GM12891 (cell line): ENCODE measurements around the gene RBMS2.

Source experiments
- DNase-seq: peaks from one replicate; pipeline ENCODE4 v3.0.0; 2011; ENCODE audit warnings: low spot score; ENCODE audit not compliant: insufficient read length
- FAIRE-seq: peaks from 2 replicates; lab custom pipeline; 2011; peaks lifted over from hg19 to GRCh38; lab: Jason Lieb, UNC
- PAX5 ChIP-seq: IDR thresholded peaks from 2 replicates; pipeline ENCODE4 v1.6.1; 2011; ENCODE audit warnings: low read length, moderate library complexity, mild to moderate bottlenecking; ENCODE audit not compliant: insufficient read depth, severe bottlenecking
- POLR2A ChIP-seq: IDR thresholded peaks from 2 replicates; pipeline ENCODE4 v1.6.1; 2011; ENCODE audit warnings: low read depth, low read length, control low read depth
- POLR2AphosphoS5 ChIP-seq: IDR thresholded peaks from 2 replicates; pipeline ENCODE4 v1.6.1; 2011; ENCODE audit warnings: low read depth, low read length, control low read depth
- POU2F2 ChIP-seq: IDR thresholded peaks from 2 replicates; pipeline ENCODE4 v1.6.1; 2011; ENCODE audit warnings: low read depth, mild to moderate bottlenecking, control low read depth, low read length, moderate library complexity
- SPI1 ChIP-seq: IDR thresholded peaks from 2 replicates; pipeline ENCODE4 v1.6.1; 2011; ENCODE audit warnings: low read depth, low read length, control low read depth
- TAF1 ChIP-seq: IDR thresholded peaks from 2 replicates; pipeline ENCODE4 v1.6.1; 2011; ENCODE audit warnings: low read depth, low read length, control low read depth

Gene RBMS2

GRCh38 chr12:56518570-56518969 is 3.0 kb upstream of the RBMS2 start:
- no peak for TF ChIP-seq TAF1
- TF ChIP-seq POLR2A, result no peak
- TF ChIP-seq POLR2AphosphoS5, result no peak
- no peak for DNase-seq
- FAIRE-seq, result no peak

- no peak for FAIRE-seq
- TF ChIP-seq TAF1 (no peak), POLR2AphosphoS5 (no peak), POLR2A (no peak), PAX5 (no peak), POU2F2 (no peak), SPI1 (no peak)
- no peak for DNase-seq
Measured at GRCh38 chr12:56520048-56520447, 1.6 kb upstream of the RBMS2 start.

- TF ChIP-seq TAF1, result no peak
- no peak for TF ChIP-seq POLR2A
- no peak for TF ChIP-seq PAX5
- TF ChIP-seq POU2F2, result no peak
- FAIRE-seq, result no peak
- no peak for DNase-seq
Measured at GRCh38 chr12:56520506-56520905, 1.1 kb upstream of the RBMS2 start.

GRCh38 chr12:56521209-56521589 is 421 bp upstream of the RBMS2 start:
- FAIRE-seq (no peak), DNase-seq (no peak)
- TF ChIP-seq SPI1, result no peak
- no peak for TF ChIP-seq POU2F2
- TF ChIP-seq TAF1, result no peak
- TF ChIP-seq PAX5, result no peak
- no peak for TF ChIP-seq POLR2AphosphoS5
- TF ChIP-seq POLR2A, result no peak

- DNase-seq, result no peak
- no peak for FAIRE-seq
- TF ChIP-seq POLR2AphosphoS5, result no peak
- no peak for TF ChIP-seq POLR2A
- TF ChIP-seq PAX5, result no peak
- no peak for TF ChIP-seq TAF1
- TF ChIP-seq POU2F2, result no peak
- TF ChIP-seq SPI1, result no peak
Measured at GRCh38 chr12:56522411-56523193, 982 bp downstream of the RBMS2 start.

GRCh38 chr12:56528846-56529245 is 7.2 kb downstream of the RBMS2 start:
- TF ChIP-seq POLR2A (no peak), SPI1 (no peak), PAX5 (no peak), POLR2AphosphoS5 (no peak), POU2F2 (no peak), TAF1 (no peak)
- DNase-seq (no peak), FAIRE-seq (no peak)

- DNase-seq (no peak), FAIRE-seq (no peak)
- TF ChIP-seq POLR2AphosphoS5, result no peak
- no peak for TF ChIP-seq POLR2A
- TF ChIP-seq TAF1, result no peak
- TF ChIP-seq SPI1, result no peak
- no peak for TF ChIP-seq POU2F2
- no peak for TF ChIP-seq PAX5
Measured at GRCh38 chr12:56529656-56530055, 8.0 kb downstream of the RBMS2 start.

- TF ChIP-seq POU2F2, result no peak
- TF ChIP-seq PAX5, result no peak
- no peak for TF ChIP-seq POLR2AphosphoS5
- TF ChIP-seq SPI1, result no peak
- TF ChIP-seq POLR2A, result no peak
- no peak for TF ChIP-seq TAF1
- DNase-seq (no peak), FAIRE-seq (no peak)
Measured at GRCh38 chr12:56530390-56531055, 8.9 kb downstream of the RBMS2 start.

- TF ChIP-seq TAF1, result no peak
- TF ChIP-seq SPI1, result no peak
- TF ChIP-seq POU2F2, result no peak
- TF ChIP-seq POLR2A, result no peak
- no peak for TF ChIP-seq PAX5
- no peak for DNase-seq
- no peak for FAIRE-seq
Measured at GRCh38 chr12:56537546-56537945, 15.9 kb downstream of the RBMS2 start.

- no peak for TF ChIP-seq POU2F2
- TF ChIP-seq SPI1, result no peak
- TF ChIP-seq TAF1, result no peak
- no peak for TF ChIP-seq PAX5
- no peak for TF ChIP-seq POLR2AphosphoS5
- TF ChIP-seq POLR2A, result no peak
- FAIRE-seq (no peak), DNase-seq (no peak)
Measured at GRCh38 chr12:56541631-56542030, 20.0 kb downstream of the RBMS2 start.

GRCh38 chr12:56542164-56542563 is 20.5 kb downstream of the RBMS2 start:
- DNase-seq, result no peak
- TF ChIP-seq POU2F2, result no peak
- no peak for TF ChIP-seq POLR2A
- TF ChIP-seq POLR2AphosphoS5, result no peak
- no peak for TF ChIP-seq TAF1
- TF ChIP-seq SPI1, result no peak
- no peak for TF ChIP-seq PAX5
- FAIRE-seq, result no peak
